Measurements from ENCODE around the gene INO80C. TPM values are rescaled to one million over a fixed set of nuclear protein-coding genes. Genes with fewer than 3 reads are reported as not detected.

INO80C gene
- total RNA-seq, 2 experiments from 2014 or later: 34.4 to 36.6 TPM

GRCh38 chr18:35508746-35509338 lies 11.1 kb upstream of the INO80C start:
- no peaks in the 10 kb centered on the region for H3K9me3 Mint-ChIP-seq
- DNase-seq: no peak
- CTCF ChIA-PET: no interaction called here
- intact Hi-C loops (cut with micrococcal nuclease): no loop called here
- no peak overlapping the region for H3K4me3 Mint-ChIP-seq
- no peak overlapping the region for H3K27ac Mint-ChIP-seq
- H3K27me3 Mint-ChIP-seq (ENCODE audit: low read depth): no peaks in the 10 kb centered on the region
- H3K4me1 Mint-ChIP-seq (ENCODE audit: low read depth): no peaks in the 10 kb centered on the region
- H3K36me3 Mint-ChIP-seq (ENCODE audit: low read depth): no peaks in the 10 kb centered on the region

- CTCF ChIA-PET: no interaction called here
- intact Hi-C loops (cut with micrococcal nuclease): no loop called here
- no peak overlapping the region for H3K27ac Mint-ChIP-seq
Measured at GRCh38 chr18:35508030-35508429, 10.3 kb upstream of the INO80C start.

GRCh38 chr18:35507623-35508022 lies 9.9 kb upstream of the INO80C start:
- no peak for DNase-seq
- Mint-ChIP-seq H3K27ac (no peak overlapping the region), H3K4me1 (ENCODE audit: low read depth) (no peaks in the 10 kb centered on the region), H3K36me3 (ENCODE audit: low read depth) (no peaks in the 10 kb centered on the region), H3K9me3 (no peaks in the 10 kb centered on the region), H3K4me3 (no peak overlapping the region), H3K27me3 (ENCODE audit: low read depth) (no peaks in the 10 kb centered on the region)
- CTCF ChIA-PET: no interaction called here
- intact Hi-C loops (cut with micrococcal nuclease): no loop called here

More at GRCh38 chr18:35508030-35508429, 10.3 kb upstream of the INO80C start:
- DNase-seq: no peak
- Mint-ChIP-seq H3K4me1 (ENCODE audit: low read depth) (no peaks in the 10 kb centered on the region), H3K4me3 (no peak overlapping the region), H3K27me3 (ENCODE audit: low read depth) (no peaks in the 10 kb centered on the region), H3K36me3 (ENCODE audit: low read depth) (no peaks in the 10 kb centered on the region), H3K9me3 (no peaks in the 10 kb centered on the region)

- no peak overlapping the region for H3K4me3 Mint-ChIP-seq
- H3K4me1 Mint-ChIP-seq (ENCODE audit: low read depth): no peaks in the 10 kb centered on the region
- intact Hi-C loops (cut with micrococcal nuclease): no loop called here
- H3K27ac Mint-ChIP-seq: no peak overlapping the region
- no peaks in the 10 kb centered on the region for H3K9me3 Mint-ChIP-seq
- H3K27me3 Mint-ChIP-seq (ENCODE audit: low read depth): no peaks in the 10 kb centered on the region
- CTCF ChIA-PET: no interaction called here
- H3K36me3 Mint-ChIP-seq (ENCODE audit: low read depth): no peaks in the 10 kb centered on the region
- DNase-seq: no peak
Measured at GRCh38 chr18:35507192-35507591, 9.4 kb upstream of the INO80C start.

- CTCF ChIA-PET: interaction anchor here (1.0 kb wide), 1 partner anchor 120 kb away, joined by 3 read pairs; no protein-coding TSS in a partner anchor
- no peak for DNase-seq
- intact Hi-C loops (cut with micrococcal nuclease): no loop called here
- H3K4me1 Mint-ChIP-seq (ENCODE audit: low read depth): no peaks in the 10 kb centered on the region
- no peaks in the 10 kb centered on the region for H3K9me3 Mint-ChIP-seq
- H3K27me3 Mint-ChIP-seq (ENCODE audit: low read depth): no peaks in the 10 kb centered on the region
- H3K36me3 Mint-ChIP-seq (ENCODE audit: low read depth): no peaks in the 10 kb centered on the region
- H3K4me3 Mint-ChIP-seq: no peak overlapping the region
- H3K27ac Mint-ChIP-seq: no peak overlapping the region
Measured at GRCh38 chr18:35506024-35506712, 8.4 kb upstream of the INO80C start.

- no peak overlapping the region for H3K27ac Mint-ChIP-seq
- CTCF ChIA-PET: no interaction called here
- intact Hi-C loops (cut with micrococcal nuclease): no loop called here
- H3K36me3 Mint-ChIP-seq (ENCODE audit: low read depth): no peaks in the 10 kb centered on the region
- H3K27me3 Mint-ChIP-seq (ENCODE audit: low read depth): no peaks in the 10 kb centered on the region
- H3K4me1 Mint-ChIP-seq (ENCODE audit: low read depth): no peaks in the 10 kb centered on the region
- H3K4me3 Mint-ChIP-seq: no peak overlapping the region
- DNase-seq: no peak
- H3K9me3 Mint-ChIP-seq: no peaks in the 10 kb centered on the region
Measured at GRCh38 chr18:35504996-35505395, 7.2 kb upstream of the INO80C start.

- Mint-ChIP-seq H3K9me3 (no peaks in the 10 kb centered on the region), H3K4me1 (ENCODE audit: low read depth) (peaks cover 3% of the 10 kb centered on the region), H3K27ac (no peak overlapping the region), H3K36me3 (ENCODE audit: low read depth) (no peaks in the 10 kb centered on the region), H3K4me3 (no peak overlapping the region), H3K27me3 (ENCODE audit: low read depth) (no peaks in the 10 kb centered on the region)
- intact Hi-C loops (cut with micrococcal nuclease): no loop called here
- CTCF ChIA-PET: interaction anchor here (0.6 kb wide), 1 partner anchor 236 kb away, joined by 3 read pairs; no protein-coding TSS in a partner anchor
- no peak for DNase-seq
Measured at GRCh38 chr18:35502052-35502451, 4.3 kb upstream of the INO80C start.

GRCh38 chr18:35501369-35501768 lies 3.6 kb upstream of the INO80C start:
- peaks cover 8% of the 10 kb centered on the region for H3K4me1 Mint-ChIP-seq (ENCODE audit: low read depth)
- no peak overlapping the region for H3K27ac Mint-ChIP-seq
- intact Hi-C loops (cut with micrococcal nuclease): no loop called here
- no peak for DNase-seq
- H3K9me3 Mint-ChIP-seq: no peaks in the 10 kb centered on the region
- H3K36me3 Mint-ChIP-seq (ENCODE audit: low read depth): no peaks in the 10 kb centered on the region
- no peaks in the 10 kb centered on the region for H3K27me3 Mint-ChIP-seq (ENCODE audit: low read depth)
- no peak overlapping the region for H3K4me3 Mint-ChIP-seq
- CTCF ChIA-PET: no interaction called here

GRCh38 chr18:35500113-35500512 lies 2.4 kb upstream of the INO80C start:
- intact Hi-C loops (cut with micrococcal nuclease): no loop called here
- Mint-ChIP-seq H3K36me3 (ENCODE audit: low read depth) (no peaks in the 10 kb centered on the region), H3K4me3 (no peak overlapping the region), H3K9me3 (no peaks in the 10 kb centered on the region), H3K27me3 (ENCODE audit: low read depth) (no peaks in the 10 kb centered on the region), H3K27ac (no peak overlapping the region), H3K4me1 (ENCODE audit: low read depth) (peaks cover 16% of the 10 kb centered on the region)
- CTCF ChIA-PET: interaction anchor here (0.9 kb wide), 1 partner anchor 82 kb away, joined by 3 read pairs; the partner anchor contains the start of gene GALNT1
- DNase-seq: no peak

GRCh38 chr18:35497027-35497369 lies 762 bp downstream of the INO80C start:
- H3K4me1 Mint-ChIP-seq (ENCODE audit: low read depth): peaks cover 25% of the 10 kb centered on the region
- no peaks in the 10 kb centered on the region for H3K36me3 Mint-ChIP-seq (ENCODE audit: low read depth)
- no peaks in the 10 kb centered on the region for H3K9me3 Mint-ChIP-seq
- peak; percentile 41 for DNase-seq
- H3K4me3 Mint-ChIP-seq: peak overlapping the region; percentile 96
- H3K27me3 Mint-ChIP-seq (ENCODE audit: low read depth): no peaks in the 10 kb centered on the region
- CTCF ChIA-PET: interaction anchor here (1.3 to 1.9 kb wide), 2 partner anchors 89 to 111 kb away, joined by 4 to 6 read pairs; no protein-coding TSS in a partner anchor
- H3K27ac Mint-ChIP-seq: peak overlapping the region; percentile 99
- intact Hi-C loops (cut with micrococcal nuclease): loop anchor here (1.0 to 5.0 kb wide), 17 partner anchors 13 to 1332 kb away; partner anchors contain the start of genes ELP2, KIAA1328, MAPRE2 and RMP24

GRCh38 chr18:35495536-35496314 lies 2.0 kb downstream of the INO80C start:
- Mint-ChIP-seq H3K36me3 (ENCODE audit: low read depth) (no peaks in the 10 kb centered on the region), H3K27me3 (ENCODE audit: low read depth) (no peaks in the 10 kb centered on the region), H3K9me3 (no peaks in the 10 kb centered on the region), H3K4me1 (ENCODE audit: low read depth) (peaks cover 37% of the 10 kb centered on the region), H3K27ac (peak overlapping the region; percentile 99), H3K4me3 (peak overlapping the region; percentile 96)
- CTCF ChIA-PET: interaction anchor here (1.1 kb wide), 1 partner anchor 111 kb away, joined by 3 read pairs; no protein-coding TSS in a partner anchor
- no peak for DNase-seq
- intact Hi-C loops (cut with micrococcal nuclease): loop anchor here (1.0 to 5.0 kb wide), 8 partner anchors 80 to 1333 kb away; partner anchors contain the start of genes KIAA1328, MAPRE2, TPGS2 and ZNF397

Measured in activated naive CD4-positive, alpha-beta T cell treated with anti-CD3 and anti-CD28 coated beads for 36 hours (primary cell).